ENCODE results near the gene WDR81.
"Not testable (repeated sequence)": the region's sequence is repeated elsewhere in the genome, so short reads cannot be mapped to it uniquely, and the experiment has no call there.

The WDR81 gene

GRCh38 chr17:1764284-1764683 is 39.8 kb downstream of the WDR81 start:
- TF ChIP-seq ZNF274 (IDR thresholded peaks at IDR 0.05; ENCODE audit: low read depth, low read length) = no peak
- H3K4me3 ChIP-seq (ENCODE audit: low read length) = no peak overlapping the region

- H3K4me3 ChIP-seq (ENCODE audit: low read length) = not testable (repeated sequence)
Observed at GRCh38 chr17:1764705-1765104, 40.2 kb downstream of the WDR81 start.

- no peak overlapping the region for H3K4me3 ChIP-seq (ENCODE audit: low read length)
- TF ChIP-seq ZNF274 (IDR thresholded peaks at IDR 0.05; ENCODE audit: low read depth, low read length) = no peak
Observed at GRCh38 chr17:1765576-1765975, 41.1 kb downstream of the WDR81 start.

- H3K4me3 ChIP-seq (ENCODE audit: low read length) = no peak overlapping the region
- no peak for TF ChIP-seq ZNF274 (IDR thresholded peaks at IDR 0.05; ENCODE audit: low read depth, low read length)
Observed at GRCh38 chr17:1766382-1767135, 42.1 kb downstream of the WDR81 start.

DNA sequence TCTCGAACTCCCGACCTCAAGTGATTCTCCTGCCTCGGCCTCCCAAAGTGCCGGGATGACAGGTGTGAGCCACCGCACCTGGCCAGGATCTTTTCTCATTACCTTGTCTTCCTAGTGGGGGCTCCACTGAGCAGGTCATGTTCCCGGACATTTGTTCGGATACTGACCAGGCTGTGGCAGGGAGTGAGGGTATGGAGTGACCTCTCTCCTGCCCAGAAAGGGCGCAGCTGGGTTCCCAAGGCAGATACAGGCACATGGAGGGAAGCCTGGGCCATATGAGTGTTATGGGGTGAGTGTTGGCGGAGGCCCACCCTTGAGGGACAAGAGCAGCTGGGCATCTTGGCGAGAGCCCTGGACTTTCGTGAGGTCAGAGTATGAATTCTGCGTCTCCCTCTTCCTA is 42.9 kb downstream of the WDR81 start:
- no peak for TF ChIP-seq ZNF274 (IDR thresholded peaks at IDR 0.05; ENCODE audit: low read depth, low read length)
- no peak overlapping the region for H3K4me3 ChIP-seq (ENCODE audit: low read length)

DNA sequence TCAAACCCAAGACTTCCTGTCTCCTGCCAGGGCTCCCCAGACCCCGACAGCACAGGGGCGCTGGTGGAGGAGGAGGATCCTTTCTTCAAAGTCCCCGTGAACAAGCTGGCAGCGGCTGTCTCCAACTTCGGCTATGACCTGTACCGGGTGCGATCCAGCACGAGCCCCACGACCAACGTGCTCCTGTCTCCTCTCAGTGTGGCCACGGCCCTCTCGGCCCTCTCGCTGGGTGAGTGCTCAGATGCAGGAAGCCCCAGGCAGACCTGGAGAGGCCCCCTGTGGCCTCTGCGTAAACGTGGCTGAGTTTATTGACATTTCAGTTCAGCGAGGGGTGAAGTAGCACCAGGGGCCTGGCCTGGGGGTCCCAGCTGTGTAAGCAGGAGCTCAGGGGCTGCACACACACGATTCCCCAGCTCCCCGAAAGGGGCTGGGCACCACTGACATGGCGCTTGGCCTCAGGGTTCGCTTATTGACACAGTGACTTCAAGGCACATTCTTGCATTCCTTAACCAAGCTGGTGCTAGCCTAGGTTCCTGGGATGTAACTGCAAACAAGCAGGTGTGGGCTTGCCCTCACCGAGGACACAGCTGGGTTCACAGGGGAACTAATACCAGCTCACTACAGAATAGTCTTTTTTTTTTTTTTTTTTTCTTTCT is 45.4 kb downstream of the WDR81 start:
- TF ChIP-seq ZNF274 (IDR thresholded peaks at IDR 0.05; ENCODE audit: low read depth, low read length) = no peak
- H3K4me3 ChIP-seq (ENCODE audit: low read length) = no peak overlapping the region; the same call in 1 of the 2 replicates

DNA sequence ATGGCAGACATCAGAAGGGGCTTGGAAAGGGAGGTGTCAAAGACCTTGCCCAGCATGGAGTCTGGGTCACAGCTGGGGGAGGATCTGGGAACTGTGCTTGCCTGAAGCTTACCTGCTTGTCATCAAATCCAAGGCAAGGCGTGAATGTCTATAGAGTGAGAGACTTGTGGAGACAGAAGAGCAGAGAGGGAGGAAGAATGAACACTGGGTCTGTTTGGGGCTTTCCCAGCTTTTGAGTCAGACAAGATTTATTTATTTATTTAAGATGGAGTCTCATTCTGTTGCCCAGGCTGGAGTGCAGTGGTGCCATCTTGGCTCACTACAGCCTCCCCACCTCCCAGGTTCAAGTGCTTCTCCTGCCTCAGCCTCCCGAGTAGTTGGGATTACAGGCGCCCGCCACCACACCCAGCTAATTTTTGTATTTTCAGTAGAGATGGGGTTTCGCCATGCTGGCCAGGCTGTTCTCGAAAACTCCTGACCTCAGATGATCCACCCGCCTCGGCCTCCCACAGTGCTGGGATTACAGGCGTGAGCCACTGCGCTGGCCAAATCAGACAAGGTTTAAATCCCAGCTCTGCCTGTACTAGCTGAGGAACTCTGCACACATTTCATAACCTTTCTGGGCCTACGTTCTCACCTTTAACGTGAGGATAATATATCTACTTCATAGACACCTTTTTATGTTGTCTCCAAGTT is 48.6 kb downstream of the WDR81 start:
- H3K4me3 ChIP-seq (ENCODE audit: low read length) = not testable (repeated sequence)

DNA sequence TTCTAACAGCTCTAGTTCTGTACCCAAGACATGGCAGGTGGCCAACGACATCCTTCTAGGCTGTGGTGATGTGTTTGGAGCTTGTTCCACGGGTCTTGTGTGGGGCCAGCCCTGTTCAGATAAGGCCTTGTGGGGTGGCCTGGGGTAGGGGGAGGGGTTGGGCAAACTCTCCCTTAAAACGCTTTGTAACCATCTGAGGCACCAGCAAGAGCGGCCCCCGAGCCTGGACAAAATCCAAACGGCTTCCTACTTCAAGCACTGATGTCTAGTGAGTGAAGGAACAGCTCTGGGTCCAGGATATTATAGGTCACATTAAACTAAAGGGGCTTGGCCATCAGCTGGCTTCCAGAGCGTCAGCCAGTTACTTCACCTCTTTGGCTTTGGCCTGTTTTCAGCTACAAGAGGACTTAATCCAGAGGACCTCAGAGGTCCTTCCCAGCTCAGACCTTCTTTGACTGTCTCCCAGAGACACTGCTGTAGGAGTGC is 49.2 kb downstream of the WDR81 start:
- H3K4me3 ChIP-seq (ENCODE audit: low read length) = no peak overlapping the region
- TF ChIP-seq ZNF274 (IDR thresholded peaks at IDR 0.05; ENCODE audit: low read depth, low read length) = no peak

GRCh38 chr17:1774390-1775176 is 50.1 kb downstream of the WDR81 start:
- no peak for TF ChIP-seq ZNF274 (IDR thresholded peaks at IDR 0.05; ENCODE audit: low read depth, low read length)
- no peak overlapping the region for H3K4me3 ChIP-seq (ENCODE audit: low read length)

DNA sequence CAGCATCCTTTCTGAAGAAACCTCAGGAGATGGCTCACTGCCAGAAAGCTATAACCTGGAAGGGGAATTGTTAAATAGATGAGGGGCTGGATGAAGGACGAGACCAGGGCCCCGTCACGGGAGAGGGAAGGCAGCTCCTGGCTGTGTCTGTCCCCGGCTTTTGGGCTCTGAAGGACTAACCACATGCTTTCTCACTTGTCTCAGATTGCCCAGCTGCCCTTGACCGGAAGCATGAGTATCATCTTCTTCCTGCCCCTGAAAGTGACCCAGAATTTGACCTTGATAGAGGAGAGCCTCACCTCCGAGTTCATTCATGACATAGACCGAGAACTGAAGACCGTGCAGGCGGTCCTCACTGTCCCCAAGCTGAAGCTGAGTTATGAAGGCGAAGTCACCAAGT is 51.8 kb downstream of the WDR81 start:
- H3K4me3 ChIP-seq (ENCODE audit: low read length) = no peak overlapping the region
- no peak for TF ChIP-seq ZNF274 (IDR thresholded peaks at IDR 0.05; ENCODE audit: low read depth, low read length)

DNA sequence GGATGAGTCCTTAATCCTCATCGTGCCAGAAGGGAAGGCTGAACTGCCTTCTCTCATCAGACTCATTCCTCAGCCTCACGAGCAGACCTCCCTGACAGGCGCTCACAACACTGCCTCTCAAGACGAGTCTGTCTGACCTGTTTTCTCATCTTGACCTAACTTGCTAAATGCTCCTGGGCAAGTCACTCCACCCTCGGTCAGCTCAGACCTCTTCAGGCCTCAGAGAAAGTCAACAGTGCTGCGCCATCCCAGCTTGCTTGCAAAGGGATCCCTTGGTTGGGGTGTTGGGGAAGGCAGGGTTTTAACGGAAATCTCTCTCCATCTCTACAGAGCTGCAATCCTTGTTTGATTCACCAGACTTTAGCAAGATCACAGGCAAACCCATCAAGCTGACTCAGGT is 52.4 kb downstream of the WDR81 start:
- no peak overlapping the region for H3K4me3 ChIP-seq (ENCODE audit: low read length)
- TF ChIP-seq ZNF274 (IDR thresholded peaks at IDR 0.05; ENCODE audit: low read depth, low read length) = no peak

DNA sequence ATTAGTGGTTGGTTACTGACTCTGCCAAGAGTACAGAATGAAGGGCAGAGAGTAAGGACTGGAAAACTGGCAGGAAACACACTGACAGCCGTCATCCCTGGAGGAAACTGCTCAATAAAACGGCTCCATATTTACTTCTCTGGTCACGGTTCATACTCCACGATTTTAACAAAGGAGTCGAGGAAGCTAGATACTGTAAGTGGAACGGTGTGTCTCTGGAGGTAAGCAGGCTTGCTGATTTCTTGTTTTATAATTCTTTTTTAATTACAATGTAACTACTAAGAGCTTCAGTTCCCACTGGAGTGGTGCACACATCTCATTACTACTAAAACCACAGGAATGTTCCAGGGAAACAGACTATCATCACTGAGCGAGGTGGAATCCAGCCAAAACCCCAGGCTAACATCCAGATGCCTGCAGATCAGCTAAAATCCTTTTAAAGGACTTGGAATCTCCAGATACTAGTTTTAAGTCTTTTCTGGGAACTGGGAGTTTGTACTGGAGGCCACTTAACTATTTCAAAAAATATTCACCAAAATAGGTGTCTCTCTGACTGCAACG is 55.1 kb downstream of the WDR81 start:
- no peak overlapping the region for H3K4me3 ChIP-seq (ENCODE audit: low read length)
- TF ChIP-seq ZNF274 (IDR thresholded peaks at IDR 0.05; ENCODE audit: low read depth, low read length) = no peak

DNA sequence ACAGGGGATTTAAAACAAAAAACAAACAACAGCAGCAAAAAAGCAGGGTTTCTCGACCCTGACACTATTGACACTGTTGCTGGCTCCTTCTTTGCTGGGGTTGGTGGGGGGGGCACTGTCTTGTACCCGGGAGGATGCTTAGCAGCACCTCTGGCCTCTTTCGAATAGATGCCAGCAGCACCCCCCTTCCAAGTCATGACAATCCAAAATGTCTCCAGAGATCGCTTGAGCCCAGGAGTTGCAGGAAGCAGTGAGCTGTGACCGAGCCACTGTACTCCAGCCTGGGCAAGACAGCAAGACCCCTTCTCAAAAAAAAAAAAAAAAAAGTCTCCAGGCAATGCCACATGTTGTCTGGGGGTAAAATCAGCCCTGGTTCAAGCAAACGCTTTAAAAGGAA is 57.7 kb downstream of the WDR81 start:
- H3K4me3 ChIP-seq (ENCODE audit: low read length) = no peak overlapping the region
- no peak for TF ChIP-seq ZNF274 (IDR thresholded peaks at IDR 0.05; ENCODE audit: low read depth, low read length)

- no peak overlapping the region for H3K4me3 ChIP-seq (ENCODE audit: low read length)
- TF ChIP-seq ZNF274 (IDR thresholded peaks at IDR 0.05; ENCODE audit: low read depth, low read length) = no peak
Observed at GRCh38 chr17:1783271-1783670, 58.8 kb downstream of the WDR81 start.
